ENCODE data around the gene CAMK2D. TPM values are rescaled to one million over a fixed set of nuclear protein-coding genes. Genes with fewer than 3 reads are reported as not detected.

Gene CAMK2D
- total RNA-seq, 1 donor from 2014 or later, result 31.7 TPM

GRCh38 chr4:113627321-113627720 lies 134.2 kb downstream of the CAMK2D start:
- Mint-ChIP-seq H3K4me1 (peaks cover 16% of the 10 kb centered on the region), H3K27me3 (ENCODE audit: low read depth) (no peaks in the 10 kb centered on the region), H3K4me3 (no peak overlapping the region), H3K9me3 (no peaks in the 10 kb centered on the region), H3K27ac (no peak overlapping the region), H3K36me3 (peaks cover 3% of the 10 kb centered on the region)
- DNase-seq (ENCODE audit: low spot score in 2 of 2, unreplicated experiment in 2 of 2), result no peak
- TF ChIP-seq CTCF (IDR thresholded peaks at IDR 0.05; ENCODE audit: unreplicated experiment), result no peak

- peaks cover 16% of the 10 kb centered on the region for H3K4me1 Mint-ChIP-seq
- TF ChIP-seq CTCF (IDR thresholded peaks at IDR 0.05; ENCODE audit: unreplicated experiment), result no peak
- no peaks in the 10 kb centered on the region for H3K9me3 Mint-ChIP-seq
- no peaks in the 10 kb centered on the region for H3K27me3 Mint-ChIP-seq (ENCODE audit: low read depth)
- DNase-seq (ENCODE audit: low spot score in 2 of 2, unreplicated experiment in 2 of 2), result no peak
- peaks cover 3% of the 10 kb centered on the region for H3K36me3 Mint-ChIP-seq
- no peak overlapping the region for H3K4me3 Mint-ChIP-seq
- no peak overlapping the region for H3K27ac Mint-ChIP-seq
Observed at GRCh38 chr4:113625902-113626301, 135.6 kb downstream of the CAMK2D start.

GRCh38 chr4:113623274-113623894 lies 138.2 kb downstream of the CAMK2D start:
- Mint-ChIP-seq H3K36me3 (peaks cover 3% of the 10 kb centered on the region), H3K27ac (no peak overlapping the region), H3K27me3 (ENCODE audit: low read depth) (no peaks in the 10 kb centered on the region), H3K9me3 (no peaks in the 10 kb centered on the region), H3K4me3 (no peak overlapping the region), H3K4me1 (peaks cover 11% of the 10 kb centered on the region)
- TF ChIP-seq CTCF (IDR thresholded peaks at IDR 0.05; ENCODE audit: unreplicated experiment), result no peak
- DNase-seq (ENCODE audit: low spot score in 2 of 2, unreplicated experiment in 2 of 2), result no peak

GRCh38 chr4:113621633-113622032 lies 139.9 kb downstream of the CAMK2D start:
- Mint-ChIP-seq H3K4me3 (no peak overlapping the region), H3K9me3 (no peaks in the 10 kb centered on the region), H3K27me3 (ENCODE audit: low read depth) (no peaks in the 10 kb centered on the region), H3K4me1 (no peaks in the 10 kb centered on the region), H3K36me3 (peaks cover 3% of the 10 kb centered on the region), H3K27ac (no peak overlapping the region)
- TF ChIP-seq CTCF (IDR thresholded peaks at IDR 0.05; ENCODE audit: unreplicated experiment), result no peak
- no peak for DNase-seq (ENCODE audit: low spot score in 2 of 2, unreplicated experiment in 2 of 2)

- no peak for TF ChIP-seq CTCF (IDR thresholded peaks at IDR 0.05; ENCODE audit: unreplicated experiment)
- no peaks in the 10 kb centered on the region for H3K27me3 Mint-ChIP-seq (ENCODE audit: low read depth)
- no peaks in the 10 kb centered on the region for H3K9me3 Mint-ChIP-seq
- DNase-seq (ENCODE audit: low spot score in 2 of 2, unreplicated experiment in 2 of 2), result no peak
- no peak overlapping the region for H3K27ac Mint-ChIP-seq
- no peaks in the 10 kb centered on the region for H3K4me1 Mint-ChIP-seq
- no peaks in the 10 kb centered on the region for H3K36me3 Mint-ChIP-seq
- no peak overlapping the region for H3K4me3 Mint-ChIP-seq
Observed at GRCh38 chr4:113620032-113620431, 141.5 kb downstream of the CAMK2D start.

GRCh38 chr4:113619526-113619925 lies 142.0 kb downstream of the CAMK2D start:
- no peak overlapping the region for H3K4me3 Mint-ChIP-seq
- TF ChIP-seq CTCF (IDR thresholded peaks at IDR 0.05; ENCODE audit: unreplicated experiment), result no peak
- H3K36me3 Mint-ChIP-seq, result no peaks in the 10 kb centered on the region
- H3K27ac Mint-ChIP-seq, result no peak overlapping the region
- no peaks in the 10 kb centered on the region for H3K4me1 Mint-ChIP-seq
- no peaks in the 10 kb centered on the region for H3K9me3 Mint-ChIP-seq
- no peaks in the 10 kb centered on the region for H3K27me3 Mint-ChIP-seq (ENCODE audit: low read depth)
- no peak for DNase-seq (ENCODE audit: low spot score in 2 of 2, unreplicated experiment in 2 of 2)

All from mesothelial cell of epicardium (in vitro differentiated cells).